SK-N-MC (cell line): Measurements from ENCODE around the gene AAGAB.

Experiments
- EZH2 ChIP-seq: fragments of 200-600 bp; sonication (generic); IDR thresholded peaks from one replicate; pipeline ENCODE4 v1.6.1; 2017; ENCODE audit warnings: antibody characterized with exemption
- POLR2AphosphoS5 ChIP-seq: IDR thresholded peaks from 2 replicates; pipeline ENCODE4 v1.6.1; 2012; ENCODE audit warnings: mild to moderate bottlenecking, low read depth, low read length, borderline replicate concordance

DNA sequence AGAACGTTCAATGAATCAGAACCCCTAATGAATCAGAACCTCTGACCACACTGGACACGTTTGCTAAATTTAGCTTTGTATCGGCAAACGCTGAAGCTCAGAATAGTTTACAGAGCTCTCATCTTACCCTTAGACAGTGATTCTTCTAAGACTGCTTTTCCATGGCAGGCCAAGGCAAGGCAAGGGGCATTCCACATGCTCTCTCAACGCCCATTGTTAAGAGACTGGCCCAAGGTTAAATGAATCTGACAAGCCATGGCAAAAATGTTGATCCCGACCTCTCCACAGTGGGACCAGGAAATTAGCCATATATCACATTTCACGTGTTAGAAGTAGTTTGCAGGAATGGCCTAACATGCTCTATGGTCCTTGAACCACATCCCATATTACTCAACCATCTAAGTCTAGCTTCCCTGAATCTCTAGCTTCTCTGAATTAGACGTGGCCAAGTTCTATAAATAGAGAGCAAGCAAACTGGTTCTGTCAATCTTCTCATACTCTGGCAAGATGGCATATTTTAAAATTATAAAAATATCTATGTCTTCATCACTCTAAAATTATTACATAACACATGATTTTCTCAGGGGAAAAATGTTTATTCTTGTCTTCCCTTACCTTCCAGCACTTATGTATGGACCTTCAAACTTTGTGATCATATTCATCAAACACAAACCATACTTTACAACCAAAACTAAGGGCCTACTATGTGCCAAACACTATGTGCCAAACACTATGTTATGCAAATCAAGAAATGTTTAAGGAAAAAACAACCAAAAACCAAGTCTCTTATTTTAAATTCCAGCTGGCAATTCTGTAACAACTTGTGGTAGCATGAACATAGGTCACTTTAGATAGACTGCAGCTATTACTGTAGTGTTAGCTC, 54.3 kb downstream of the AAGAB start:
- TF ChIP-seq EZH2 (no peak), POLR2AphosphoS5 (no peak)
